HG03175 (cell line): Measurements from ENCODE around the gene ZPLD1.

ENCODE experiments used
- ATAC-seq: cut with Tn5 transposase; IDR thresholded peaks from one replicate; pipeline ENCODE4 v1.9.1; 2021; ENCODE audit warnings: mild to moderate bottlenecking, moderate library complexity; ENCODE audit not compliant: unreplicated experiment

ZPLD1 gene

GRCh38 chr3:102464261-102464660 is 29.4 kb downstream of the ZPLD1 start:
- ATAC-seq: no peak

GRCh38 chr3:102466001-102466400 is 31.2 kb downstream of the ZPLD1 start:
- ATAC-seq: no peak

- no peak for ATAC-seq
These were observed 35.3 kb downstream of the ZPLD1 start for GRCh38 chr3:102470066-102470465.

GRCh38 chr3:102471001-102471400 is 36.2 kb downstream of the ZPLD1 start:
- no peak for ATAC-seq

- ATAC-seq: no peak
These were observed 36.7 kb downstream of the ZPLD1 start for GRCh38 chr3:102471491-102471890.

- no peak for ATAC-seq
These were observed 38.8 kb downstream of the ZPLD1 start for GRCh38 chr3:102473648-102474047.

GRCh38 chr3:102474207-102474606 is 39.4 kb downstream of the ZPLD1 start:
- no peak for ATAC-seq

- ATAC-seq: no peak
These were observed 41.4 kb downstream of the ZPLD1 start for GRCh38 chr3:102476198-102476597.

GRCh38 chr3:102478160-102478559 is 43.3 kb downstream of the ZPLD1 start:
- ATAC-seq: no peak

GRCh38 chr3:102480139-102480538 is 45.3 kb downstream of the ZPLD1 start:
- ATAC-seq: no peak

- no peak for ATAC-seq
These were observed 46.2 kb downstream of the ZPLD1 start for GRCh38 chr3:102481050-102481449.

GRCh38 chr3:102483556-102483955 is 48.7 kb downstream of the ZPLD1 start:
- ATAC-seq: no peak

- no peak for ATAC-seq
These were observed 49.5 kb downstream of the ZPLD1 start for GRCh38 chr3:102484363-102484762.

GRCh38 chr3:102485701-102486100 is 50.9 kb downstream of the ZPLD1 start:
- ATAC-seq: no peak

- no peak for ATAC-seq
These were observed 53.5 kb downstream of the ZPLD1 start for GRCh38 chr3:102488331-102488730.

- no peak for ATAC-seq
These were observed 57.5 kb downstream of the ZPLD1 start for GRCh38 chr3:102492300-102492699.

- no peak for ATAC-seq
These were observed 62.8 kb downstream of the ZPLD1 start for GRCh38 chr3:102497571-102497970.

GRCh38 chr3:102505542-102505941 is 70.7 kb downstream of the ZPLD1 start:
- no peak for ATAC-seq

- ATAC-seq: no peak
These were observed 75.8 kb downstream of the ZPLD1 start for GRCh38 chr3:102510663-102511062.

GRCh38 chr3:102511168-102511567 is 76.4 kb downstream of the ZPLD1 start:
- no peak for ATAC-seq

- ATAC-seq: no peak
These were observed 76.8 kb downstream of the ZPLD1 start for GRCh38 chr3:102511639-102512038.

GRCh38 chr3:102512734-102513504 is 78.1 kb downstream of the ZPLD1 start:
- ATAC-seq: no peak

- no peak for ATAC-seq
These were observed 79.4 kb downstream of the ZPLD1 start for GRCh38 chr3:102514241-102514640.
